HEK293 (cell line): ENCODE data around the gene CBX1.

Source experiments
- GLIS2 ChIP-seq: fragments of 450-650 bp; formaldehyde crosslinking; IDR thresholded peaks from 2 replicates; pipeline ENCODE4 v1.5.1; 2016; ENCODE audit warnings: missing biosample characterization, missing genetic modification characterization
- KLF16 ChIP-seq: fragments of 450-650 bp; formaldehyde crosslinking; IDR thresholded peaks from 2 replicates; pipeline ENCODE4 v1.5.1; 2017; ENCODE audit warnings: missing biosample characterization, missing genetic modification characterization
- KLF8 ChIP-seq: fragments of 450-650 bp; formaldehyde crosslinking; IDR thresholded peaks from 2 replicates; pipeline ENCODE4 v1.5.1; 2016; ENCODE audit warnings: missing biosample characterization, missing genetic modification characterization
- PATZ1 ChIP-seq: fragments of 450-650 bp; formaldehyde crosslinking; IDR thresholded peaks from 2 replicates; pipeline ENCODE4 v1.5.1; 2016; ENCODE audit warnings: missing biosample characterization, missing genetic modification characterization
- PRDM10 ChIP-seq: fragments of 450-650 bp; formaldehyde crosslinking; IDR thresholded peaks from 2 replicates; pipeline ENCODE4 v1.5.1; 2016; ENCODE audit warnings: missing biosample characterization, missing genetic modification characterization
- SCRT2 ChIP-seq: fragments of 450-650 bp; formaldehyde crosslinking; IDR thresholded peaks from 2 replicates; pipeline ENCODE4 v1.5.1; 2016; ENCODE audit warnings: missing biosample characterization, missing genetic modification characterization
- TSHZ1 ChIP-seq: fragments of 450-650 bp; formaldehyde crosslinking; IDR thresholded peaks from 2 replicates; pipeline ENCODE4 v1.5.1; 2016; ENCODE audit warnings: missing biosample characterization, missing genetic modification characterization, borderline replicate concordance
- ZBTB10 ChIP-seq: fragments of 450-650 bp; formaldehyde crosslinking; IDR thresholded peaks from 2 replicates; pipeline ENCODE4 v1.5.1; 2016; ENCODE audit warnings: missing biosample characterization, missing genetic modification characterization
- ZBTB17 ChIP-seq: fragments of 450-650 bp; formaldehyde crosslinking; IDR thresholded peaks from 2 replicates; pipeline ENCODE4 v1.5.1; 2016; ENCODE audit warnings: missing biosample characterization, missing genetic modification characterization
- ZBTB26 ChIP-seq: fragments of 450-650 bp; formaldehyde crosslinking; optimal IDR thresholded peaks from 2 replicates; pipeline ENCODE3; 2016; ENCODE audit warnings: missing biosample characterization, mild to moderate bottlenecking, missing genetic modification characterization
- ZBTB48 ChIP-seq: fragments of 450-650 bp; formaldehyde crosslinking; IDR thresholded peaks from 2 replicates; pipeline ENCODE4 v1.5.1; 2016; ENCODE audit warnings: missing biosample characterization, missing genetic modification characterization
- ZBTB49 ChIP-seq: fragments of 450-650 bp; formaldehyde crosslinking; IDR thresholded peaks from 2 replicates; pipeline ENCODE4 v1.5.1; 2016; ENCODE audit warnings: missing biosample characterization, missing genetic modification characterization, low read depth
- ZBTB8A ChIP-seq: fragments of 450-650 bp; formaldehyde crosslinking; IDR thresholded peaks from 2 replicates; pipeline ENCODE4 v1.5.1; 2016; ENCODE audit warnings: missing biosample characterization, missing genetic modification characterization
- ZFP37 ChIP-seq: fragments of 450-650 bp; formaldehyde crosslinking; IDR thresholded peaks from 2 replicates; pipeline ENCODE4 v1.5.1; 2016; ENCODE audit warnings: missing biosample characterization, missing genetic modification characterization
- ZNF148 ChIP-seq: fragments of 450-650 bp; formaldehyde crosslinking; IDR thresholded peaks from 2 replicates; pipeline ENCODE4 v1.5.0; 2017; ENCODE audit warnings: missing biosample characterization, missing genetic modification characterization, borderline replicate concordance
- ZNF223 ChIP-seq: fragments of 450-650 bp; formaldehyde crosslinking; IDR thresholded peaks from 2 replicates; pipeline ENCODE4 v1.5.1; 2016; ENCODE audit warnings: missing biosample characterization, missing genetic modification characterization
- ZNF239 ChIP-seq: fragments of 450-650 bp; formaldehyde crosslinking; IDR thresholded peaks from 2 replicates; pipeline ENCODE4 v1.5.1; 2016; ENCODE audit warnings: missing biosample characterization, missing genetic modification characterization
- ZNF335 ChIP-seq: fragments of 450-650 bp; formaldehyde crosslinking; conservative IDR thresholded peaks from 2 replicates; pipeline ENCODE4 v1.5.1; 2016; ENCODE audit warnings: missing biosample characterization, missing genetic modification characterization
- ZNF426 ChIP-seq: fragments of 450-650 bp; formaldehyde crosslinking; IDR thresholded peaks from 2 replicates; pipeline ENCODE4 v1.5.1; 2017; ENCODE audit warnings: missing biosample characterization, missing genetic modification characterization, mild to moderate bottlenecking, inconsistent platforms, moderate library complexity
- ZNF830 ChIP-seq: fragments of 450-650 bp; IDR thresholded peaks from 2 replicates; pipeline ENCODE4 v1.5.0; 2018; ENCODE audit warnings: missing biosample characterization, missing genetic modification characterization, low read depth, mild to moderate bottlenecking, moderate library complexity

The CBX1 gene

GRCh38 chr17:48023400-48024148, 77.7 kb downstream of the CBX1 start (continued):
- TF ChIP-seq ZBTB10 (tag by site-specific recombination) (peak; percentile 88), SCRT2 (tag by site-specific recombination) (peak; percentile 89), ZNF239 (no peak), ZBTB8A (tag by site-specific recombination) (peak; percentile 72), ZBTB17 (tag by site-specific recombination) (peak; percentile 71), ZNF148 (tag by site-specific recombination) (no peak), GLIS2 (tag by site-specific recombination) (peak; percentile 90), ZBTB26 (tag by site-specific recombination) (peak; percentile 76), PATZ1 (tag by site-specific recombination) (peak; percentile 90), ZNF223 (tag by site-specific recombination) (no peak), ZBTB48 (tag by site-specific recombination) (peak; percentile 62), ZNF426 (tag by site-specific recombination) (no peak), KLF16 (tag by site-specific recombination) (peak; percentile 68), PRDM10 (tag by site-specific recombination) (peak; percentile 84), ZNF335 (peak; percentile 83), KLF8 (tag by site-specific recombination) (0 out of 2 replicates have a peak, but pooled peaks have one; percentile 71), ZBTB49 (no peak), ZFP37 (tag by site-specific recombination) (0 out of 2 replicates have a peak, but pooled peaks have one; percentile 43), ZNF830 (tag by site-specific recombination) (no peak), TSHZ1 (0 out of 2 replicates have a peak, but pooled peaks have one; percentile 57)
